ENCODE results near the gene ENOX1.

- no peak for TF ChIP-seq PHF8 (conservative IDR thresholded peaks at IDR 0.05; ENCODE audit: low read depth, low read length)
- no peak for TF ChIP-seq POLR2AphosphoS5 (IDR thresholded peaks at IDR 0.05; ENCODE audit: low read depth, low read length)
- TF ChIP-seq USF2 (IDR thresholded peaks at IDR 0.05; ENCODE audit: low read length) = no peak
- no peak for TF ChIP-seq EP300 (IDR thresholded peaks at IDR 0.05; ENCODE audit: borderline replicate concordance in 1 of 2, low read depth in 2 of 2, low read length in 2 of 2)
- no peak for TF ChIP-seq ZNF274 (IDR thresholded peaks at IDR 0.05; ENCODE audit: borderline replicate concordance, extremely low read depth, low read length)
- TF ChIP-seq SUZ12 (IDR thresholded peaks at IDR 0.05; ENCODE audit: low read length) = no peak
These were observed 104.1 kb downstream of the ENOX1 start for GRCh38 chr13:43682701-43683100.

Data from H1 (cell line).